T-helper 1 cell treated with Interleukin-12 subunit alpha and Interleukin-12 subunit beta and Interleukin-4 antibody, amounts not matched to agents 30 μg/mL and 1 μg/mL, for 36 hours (primary cell): ENCODE data around the gene TMEM179.

ENCODE experiments used
- H3K27ac Mint-ChIP-seq: one replicate; pipeline ENCODE4 v1.8.0; 2021; ENCODE audit warnings: mild to moderate bottlenecking, mixed read lengths
- H3K27me3 Mint-ChIP-seq: one replicate; pipeline ENCODE4 v1.8.0; 2021; ENCODE audit warnings: low read depth, mixed read lengths
- H3K36me3 Mint-ChIP-seq: one replicate; pipeline ENCODE4 v1.8.0; 2021; ENCODE audit warnings: low read depth, mixed read lengths
- H3K4me1 Mint-ChIP-seq: one replicate; pipeline ENCODE4 v1.8.0; 2021; ENCODE audit warnings: low read depth, mixed read lengths
- H3K4me3 Mint-ChIP-seq: one replicate; pipeline ENCODE4 v1.8.0; 2021; ENCODE audit warnings: mild to moderate bottlenecking, moderate library complexity, mixed read lengths
- H3K9me3 Mint-ChIP-seq: one replicate; pipeline ENCODE4 v1.8.0; 2021; ENCODE audit warnings: mixed read lengths

The TMEM179 gene

GRCh38 chr14:104579507-104579906 is 25.1 kb downstream of the TMEM179 start, which contains the start of gene C14orf180:
C14orf180 (plus strand) TSS chr14:104579764; CDS start chr14:104586431, 6,667 bp downstream.
- Mint-ChIP-seq H3K9me3 (no peaks in the 10 kb centered on the region), H3K36me3 (no peaks in the 10 kb centered on the region), H3K27me3 (no peaks in the 10 kb centered on the region), H3K4me1 (no peaks in the 10 kb centered on the region), H3K4me3 (no peak within 1 kb of the TSS), H3K27ac (no peak within 1 kb of the TSS)

- Mint-ChIP-seq H3K27me3 (no peaks in the 10 kb centered on the region), H3K9me3 (no peaks in the 10 kb centered on the region), H3K36me3 (no peaks in the 10 kb centered on the region), H3K4me3 (no peak overlapping the region), H3K4me1 (no peaks in the 10 kb centered on the region), H3K27ac (no peak overlapping the region)
Observed at GRCh38 chr14:104578321-104578720, 26.3 kb downstream of the TMEM179 start.

GRCh38 chr14:104577847-104578301 is 26.7 kb downstream of the TMEM179 start:
- Mint-ChIP-seq H3K4me3 (no peak overlapping the region), H3K9me3 (no peaks in the 10 kb centered on the region), H3K27ac (no peak overlapping the region), H3K27me3 (no peaks in the 10 kb centered on the region), H3K4me1 (no peaks in the 10 kb centered on the region), H3K36me3 (no peaks in the 10 kb centered on the region)

GRCh38 chr14:104577426-104577825 is 27.1 kb downstream of the TMEM179 start:
- Mint-ChIP-seq H3K27ac (no peak overlapping the region), H3K4me1 (no peaks in the 10 kb centered on the region), H3K27me3 (no peaks in the 10 kb centered on the region)

GRCh38 chr14:104576970-104577332 is 27.6 kb downstream of the TMEM179 start:
- Mint-ChIP-seq H3K4me1 (no peaks in the 10 kb centered on the region), H3K27ac (no peak overlapping the region), H3K36me3 (no peaks in the 10 kb centered on the region), H3K4me3 (no peak overlapping the region), H3K27me3 (no peaks in the 10 kb centered on the region), H3K9me3 (no peaks in the 10 kb centered on the region)

More at GRCh38 chr14:104577426-104577825, 27.1 kb downstream of the TMEM179 start:
- no peaks in the 10 kb centered on the region for H3K9me3 Mint-ChIP-seq
- H3K36me3 Mint-ChIP-seq, result no peaks in the 10 kb centered on the region
- H3K4me3 Mint-ChIP-seq, result no peak overlapping the region

GRCh38 chr14:104576232-104576969 is 28.2 kb downstream of the TMEM179 start:
- Mint-ChIP-seq H3K4me3 (no peak overlapping the region), H3K27me3 (no peaks in the 10 kb centered on the region), H3K4me1 (no peaks in the 10 kb centered on the region), H3K36me3 (no peaks in the 10 kb centered on the region), H3K9me3 (no peaks in the 10 kb centered on the region), H3K27ac (no peak overlapping the region)

GRCh38 chr14:104574978-104575583 is 29.5 kb downstream of the TMEM179 start:
- Mint-ChIP-seq H3K4me1 (no peaks in the 10 kb centered on the region), H3K27ac (no peak overlapping the region), H3K4me3 (no peak overlapping the region), H3K9me3 (no peaks in the 10 kb centered on the region), H3K36me3 (no peaks in the 10 kb centered on the region), H3K27me3 (no peaks in the 10 kb centered on the region)

GRCh38 chr14:104574536-104574935 is 30.0 kb downstream of the TMEM179 start:
- H3K4me3 Mint-ChIP-seq, result no peak overlapping the region

GRCh38 chr14:104573930-104574329 is 30.6 kb downstream of the TMEM179 start:
- Mint-ChIP-seq H3K27me3 (no peaks in the 10 kb centered on the region), H3K9me3 (no peaks in the 10 kb centered on the region), H3K4me3 (no peak overlapping the region), H3K36me3 (no peaks in the 10 kb centered on the region), H3K27ac (no peak overlapping the region), H3K4me1 (no peaks in the 10 kb centered on the region)

More at GRCh38 chr14:104574536-104574935, 30.0 kb downstream of the TMEM179 start:
- Mint-ChIP-seq H3K27ac (no peak overlapping the region), H3K9me3 (no peaks in the 10 kb centered on the region), H3K27me3 (no peaks in the 10 kb centered on the region), H3K36me3 (no peaks in the 10 kb centered on the region), H3K4me1 (no peaks in the 10 kb centered on the region)

GRCh38 chr14:104572668-104573067 is 31.9 kb downstream of the TMEM179 start:
- H3K36me3 Mint-ChIP-seq, result no peaks in the 10 kb centered on the region
- no peak overlapping the region for H3K4me3 Mint-ChIP-seq
- no peaks in the 10 kb centered on the region for H3K27me3 Mint-ChIP-seq
- H3K9me3 Mint-ChIP-seq, result no peaks in the 10 kb centered on the region
- no peaks in the 10 kb centered on the region for H3K4me1 Mint-ChIP-seq
- no peak overlapping the region for H3K27ac Mint-ChIP-seq

GRCh38 chr14:104572024-104572626 is 32.4 kb downstream of the TMEM179 start:
- Mint-ChIP-seq H3K9me3 (no peaks in the 10 kb centered on the region), H3K4me1 (no peaks in the 10 kb centered on the region), H3K27me3 (no peaks in the 10 kb centered on the region), H3K4me3 (no peak overlapping the region), H3K36me3 (no peaks in the 10 kb centered on the region), H3K27ac (no peak overlapping the region)

GRCh38 chr14:104571246-104571645 is 33.3 kb downstream of the TMEM179 start:
- Mint-ChIP-seq H3K4me1 (no peaks in the 10 kb centered on the region), H3K27me3 (no peaks in the 10 kb centered on the region), H3K4me3 (no peak overlapping the region), H3K9me3 (no peaks in the 10 kb centered on the region), H3K27ac (no peak overlapping the region), H3K36me3 (no peaks in the 10 kb centered on the region)

- Mint-ChIP-seq H3K4me3 (no peak overlapping the region), H3K27ac (no peak overlapping the region), H3K27me3 (no peaks in the 10 kb centered on the region), H3K36me3 (no peaks in the 10 kb centered on the region), H3K4me1 (no peaks in the 10 kb centered on the region), H3K9me3 (no peaks in the 10 kb centered on the region)
Observed at GRCh38 chr14:104569435-104569834, 35.1 kb downstream of the TMEM179 start.

GRCh38 chr14:104568620-104569019 is 36.0 kb downstream of the TMEM179 start:
- Mint-ChIP-seq H3K36me3 (no peaks in the 10 kb centered on the region), H3K9me3 (no peaks in the 10 kb centered on the region), H3K4me1 (peaks cover 2% of the 10 kb centered on the region), H3K27ac (no peak overlapping the region), H3K27me3 (no peaks in the 10 kb centered on the region), H3K4me3 (no peak overlapping the region)

- Mint-ChIP-seq H3K4me3 (no peak overlapping the region), H3K9me3 (no peaks in the 10 kb centered on the region), H3K4me1 (peaks cover 2% of the 10 kb centered on the region), H3K27ac (no peak overlapping the region), H3K27me3 (no peaks in the 10 kb centered on the region), H3K36me3 (no peaks in the 10 kb centered on the region)
Observed at GRCh38 chr14:104567957-104568225, 36.7 kb downstream of the TMEM179 start.
